Neural progenitor cell (in vitro differentiated cells): ENCODE results near the gene SPON1. TPM values are rescaled to one million over a fixed set of nuclear protein-coding genes. Genes with fewer than 3 reads are reported as not detected.
A peak's percentile ranks its signal among the peaks of the same experiment; 100 is the strongest.

Experiments used
- DNase-seq: peaks from one replicate; pipeline ENCODE4 v3.0.0-alpha.2; 2016; ENCODE audit warnings: low spot score
- H2AFZ ChIP-seq: fragments of 200-600 bp; sonication (generic); replicated peaks from 2 replicates; pipeline ENCODE4 v1.6.1; 2016; ENCODE audit warnings: antibody characterized with exemption
- H3F3A ChIP-seq: fragments of 200-600 bp; sonication (generic); 2 replicates; pipeline ENCODE4 v1.6.1; 2016; ENCODE audit warnings: antibody characterized with exemption, low read depth
- H3K27ac ChIP-seq: fragments of 200-600 bp; sonication (generic); 2 replicates; pipeline ENCODE4 v1.5.1; 2016; ENCODE audit warnings: mild to moderate bottlenecking
- H3K27me3 ChIP-seq: fragments of 200-600 bp; sonication (generic); 2 replicates; pipeline ENCODE4 v1.6.1; 2016; ENCODE audit warnings: mild to moderate bottlenecking, moderate library complexity
- H3K36me3 ChIP-seq: fragments of 200-600 bp; sonication (generic); 2 replicates; pipeline ENCODE4 v1.5.1; 2016
- H3K4me1 ChIP-seq: fragments of 200-600 bp; sonication (generic); 2 replicates; pipeline ENCODE4 v1.6.1; 2016; ENCODE audit warnings: mixed run types
- H3K4me2 ChIP-seq: fragments of 200-600 bp; sonication (generic); 2 replicates; pipeline ENCODE4 v1.6.1; 2016
- H3K4me3 ChIP-seq: fragments of 200-600 bp; sonication (generic); 2 replicates; pipeline ENCODE4 v1.5.1; 2016
- H3K79me2 ChIP-seq: fragments of 200-600 bp; sonication (generic); 2 replicates; pipeline ENCODE4 v1.6.1; 2016; ENCODE audit warnings: low read depth
- H3K9ac ChIP-seq: fragments of 200-600 bp; sonication (generic); 2 replicates; pipeline ENCODE4 v1.6.1; 2016
- H3K9me3 ChIP-seq: fragments of 200-600 bp; sonication (generic); 2 replicates; pipeline ENCODE4 v1.5.1; 2016; ENCODE audit warnings: low read depth
- H4K20me1 ChIP-seq: fragments of 200-600 bp; sonication (generic); 2 replicates; pipeline ENCODE4 v1.6.1; 2016; ENCODE audit warnings: low read depth
- H3K27ac Mint-ChIP-seq: 3 replicates; pipeline ENCODE4 v1.8.0; 2021; ENCODE audit warnings: mixed read lengths
- H3K27me3 Mint-ChIP-seq: 2 replicates; pipeline ENCODE4 v1.8.0; 2022; ENCODE audit warnings: low read depth, mild to moderate bottlenecking, inconsistent platforms, moderate library complexity, mixed read lengths; ENCODE audit not compliant: insufficient read depth
- H3K36me3 Mint-ChIP-seq: 3 replicates; pipeline ENCODE4 v1.8.0; 2021; ENCODE audit warnings: mixed read lengths
- H3K4me1 Mint-ChIP-seq: 3 replicates; pipeline ENCODE4 v1.8.0; 2021; ENCODE audit warnings: mixed read lengths
- H3K4me3 Mint-ChIP-seq: 3 replicates; pipeline ENCODE4 v1.8.0; 2021; ENCODE audit warnings: mild to moderate bottlenecking, moderate library complexity, mixed read lengths
- H3K9me3 Mint-ChIP-seq: 3 replicates; pipeline ENCODE4 v1.8.0; 2020; ENCODE audit warnings: mixed read lengths
- CTCF ChIP-seq: fragments of 200-600 bp; sonication (generic); IDR thresholded peaks from 2 replicates; pipeline ENCODE4 v1.5.1; 2017; ENCODE audit warnings: antibody characterized with exemption, mild to moderate bottlenecking
- EZH2 ChIP-seq: fragments of 200-600 bp; sonication (generic); IDR thresholded peaks from 2 replicates; pipeline ENCODE4 v1.6.1; 2017; ENCODE audit warnings: antibody characterized with exemption, mild to moderate bottlenecking, moderate library complexity
- EZH2phosphoT487 ChIP-seq: fragments of 200-600 bp; sonication (generic); IDR thresholded peaks from 2 replicates; pipeline ENCODE4 v1.6.1; 2017; ENCODE audit warnings: antibody characterized with exemption
- total RNA-seq: library from RNA; depleted of rRNA; stranded (reverse); fragments of >200 nt; gene quantifications from 2 replicates; pipeline ENCODE4 v1.2.3, GENCODE V29; 2015; ENCODE audit warnings: low replicate concordance

Gene SPON1
- total RNA-seq, 1 donor from 2014 or later = 35.4 TPM

GRCh38 chr11:14144934-14145333, 182.4 kb downstream of the SPON1 start:
- Mint-ChIP-seq H3K27me3 (no peaks in the 10 kb centered on the region), H3K4me3 (no peak overlapping the region), H3K9me3 (no peaks in the 10 kb centered on the region), H3K4me1 (no peaks in the 10 kb centered on the region), H3K36me3 (no peaks in the 10 kb centered on the region), H3K27ac (no peak overlapping the region)
- no peak overlapping the region for H3K4me2 ChIP-seq
- no peak overlapping the region for H3K4me3 ChIP-seq
- H3K79me2 ChIP-seq = no peaks in the 10 kb centered on the region
- H3K36me3 ChIP-seq = no peaks in the 10 kb centered on the region
- no peaks in the 10 kb centered on the region for H3F3A ChIP-seq
- no peaks in the 10 kb centered on the region for H3K9me3 ChIP-seq
- no peaks in the 10 kb centered on the region for H4K20me1 ChIP-seq
- no peak overlapping the region for H3K27ac ChIP-seq
- no peak overlapping the region for H2AFZ ChIP-seq
- H3K4me1 ChIP-seq = no peaks in the 10 kb centered on the region
- H3K27me3 ChIP-seq = no peaks in the 10 kb centered on the region
- H3K9ac ChIP-seq = no peak overlapping the region
- TF ChIP-seq EZH2phosphoT487 = no peak
- TF ChIP-seq EZH2 = no peak
- TF ChIP-seq CTCF = no peak
- no peak for DNase-seq

GRCh38 chr11:14148653-14149273, 186.2 kb downstream of the SPON1 start:
- no peaks in the 10 kb centered on the region for H3K9me3 ChIP-seq
- no peak overlapping the region for H3K9ac ChIP-seq
- no peak overlapping the region for H3K4me3 ChIP-seq
- H3K79me2 ChIP-seq = no peaks in the 10 kb centered on the region
- Mint-ChIP-seq H3K9me3 (peaks cover 7% of the 10 kb centered on the region), H3K27me3 (peaks cover 2% of the 10 kb centered on the region), H3K36me3 (no peaks in the 10 kb centered on the region), H3K27ac (no peak overlapping the region), H3K4me3 (no peak overlapping the region), H3K4me1 (no peaks in the 10 kb centered on the region)
- DNase-seq = peak; percentile 30
- H3K4me2 ChIP-seq = no peak overlapping the region
- H3F3A ChIP-seq = no peaks in the 10 kb centered on the region
- H2AFZ ChIP-seq = no peak overlapping the region
- H3K4me1 ChIP-seq = no peaks in the 10 kb centered on the region
- TF ChIP-seq CTCF (peak; percentile 63), EZH2phosphoT487 (no peak)
- no peaks in the 10 kb centered on the region for H3K27me3 ChIP-seq
- H3K36me3 ChIP-seq = no peaks in the 10 kb centered on the region
- H4K20me1 ChIP-seq = no peaks in the 10 kb centered on the region
- no peak overlapping the region for H3K27ac ChIP-seq

- H3K36me3 Mint-ChIP-seq = no peaks in the 10 kb centered on the region
- H3K36me3 ChIP-seq = no peaks in the 10 kb centered on the region
- H4K20me1 ChIP-seq = no peaks in the 10 kb centered on the region
- H3K9ac ChIP-seq = no peak overlapping the region
- H2AFZ ChIP-seq = no peak overlapping the region
- no peak overlapping the region for H3K27ac Mint-ChIP-seq
- no peak overlapping the region for H3K4me2 ChIP-seq
- H3F3A ChIP-seq = no peaks in the 10 kb centered on the region
- no peak for DNase-seq
- no peaks in the 10 kb centered on the region for H3K4me1 ChIP-seq
- peaks cover 2% of the 10 kb centered on the region for H3K27me3 Mint-ChIP-seq
- no peak overlapping the region for H3K27ac ChIP-seq
- no peaks in the 10 kb centered on the region for H3K9me3 ChIP-seq
- H3K9me3 Mint-ChIP-seq = peaks cover 10% of the 10 kb centered on the region
- no peaks in the 10 kb centered on the region for H3K4me1 Mint-ChIP-seq
- H3K4me3 ChIP-seq = no peak overlapping the region
- no peak for TF ChIP-seq EZH2
- TF ChIP-seq CTCF = no peak
- TF ChIP-seq EZH2phosphoT487 = no peak
- no peak overlapping the region for H3K4me3 Mint-ChIP-seq
- H3K79me2 ChIP-seq = no peaks in the 10 kb centered on the region
- no peaks in the 10 kb centered on the region for H3K27me3 ChIP-seq
These were observed 187.2 kb downstream of the SPON1 start for GRCh38 chr11:14149683-14150082.
